Measurements from ENCODE around the gene TMEM30A.

Gene TMEM30A

DNA sequence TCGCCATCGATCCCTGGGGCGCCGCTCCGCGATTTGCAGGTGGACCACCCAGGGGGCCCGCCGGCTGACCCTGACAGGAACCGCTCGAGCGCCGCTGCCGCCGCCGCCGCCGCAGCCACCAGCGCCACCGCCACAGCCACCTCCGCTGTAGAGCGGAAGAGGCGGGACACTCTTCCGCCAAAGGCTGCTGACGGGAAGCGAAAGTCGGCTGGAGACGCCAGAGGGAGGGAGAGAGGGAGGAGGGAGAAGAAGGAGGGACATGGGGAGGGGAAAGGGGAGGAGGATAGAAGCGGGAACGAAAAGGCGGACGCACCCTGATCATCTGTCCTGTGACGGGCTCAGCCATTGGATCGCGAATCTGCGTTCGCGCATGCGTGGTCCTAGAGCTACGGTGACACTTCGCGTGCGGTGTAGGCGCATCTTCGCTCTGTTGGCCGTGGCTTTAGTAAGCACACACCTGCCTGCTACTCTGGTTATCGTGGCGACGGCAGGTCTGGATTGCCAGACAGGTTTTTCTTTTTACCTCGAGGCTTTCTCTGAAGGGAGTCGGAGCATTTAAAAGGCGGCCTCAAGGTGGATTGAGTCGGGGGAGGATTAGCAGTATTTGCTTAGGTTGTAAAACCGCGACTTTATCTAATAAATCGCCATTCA lies at the start of gene TMEM30A:
Gene TMEM30A, minus strand, starts transcription at position 161 of the 651 bp plus-strand sequence. Its CDS starts 154 bp downstream, at position 7.
- peak; percentile 98 to 99 for DNase-seq

- DNase-seq: no peak
These were observed 49.1 kb upstream of the TMEM30A start for GRCh38 chr6:75333676-75334200.

DNA sequence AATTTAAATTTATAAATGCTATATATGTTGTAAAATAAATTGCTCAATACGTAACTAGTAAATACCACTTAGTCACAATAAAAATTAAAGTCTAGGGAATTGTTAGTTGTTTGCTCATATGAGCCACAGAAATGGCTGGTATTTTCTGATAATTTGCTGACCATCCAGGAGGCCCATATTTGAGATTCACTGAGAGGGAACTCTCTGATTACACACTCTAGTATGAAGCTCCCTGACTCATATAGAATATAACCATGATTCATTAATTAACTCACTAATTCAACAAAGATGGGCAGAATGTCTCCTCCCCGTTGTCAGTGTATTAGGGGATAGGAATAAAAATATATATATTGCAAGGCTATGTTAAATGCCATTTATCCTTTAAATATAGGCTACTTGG lies 46.6 kb upstream of the TMEM30A start:
- DNase-seq: no peak

- DNase-seq: no peak
These were observed 45.1 kb upstream of the TMEM30A start for GRCh38 chr6:75329703-75330102.

DNA sequence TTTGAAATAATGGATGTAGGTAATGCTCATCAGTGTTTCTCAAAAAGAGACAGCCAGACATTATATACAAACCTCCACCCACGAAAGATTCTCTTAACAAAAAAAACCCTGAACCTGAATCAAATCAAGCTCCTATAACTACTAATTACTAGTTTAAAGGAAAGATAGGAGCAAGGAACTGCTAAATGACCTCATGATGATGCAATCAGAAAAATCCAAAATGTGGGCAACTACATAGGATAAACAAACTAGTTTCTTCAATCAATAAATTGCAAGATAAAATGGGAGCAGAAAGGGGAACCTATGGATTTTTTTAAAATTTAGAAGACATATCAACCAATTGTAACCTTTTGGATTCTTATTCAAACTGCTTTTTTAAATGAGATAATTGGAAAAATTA lies 43.2 kb upstream of the TMEM30A start:
- no peak for DNase-seq

DNA sequence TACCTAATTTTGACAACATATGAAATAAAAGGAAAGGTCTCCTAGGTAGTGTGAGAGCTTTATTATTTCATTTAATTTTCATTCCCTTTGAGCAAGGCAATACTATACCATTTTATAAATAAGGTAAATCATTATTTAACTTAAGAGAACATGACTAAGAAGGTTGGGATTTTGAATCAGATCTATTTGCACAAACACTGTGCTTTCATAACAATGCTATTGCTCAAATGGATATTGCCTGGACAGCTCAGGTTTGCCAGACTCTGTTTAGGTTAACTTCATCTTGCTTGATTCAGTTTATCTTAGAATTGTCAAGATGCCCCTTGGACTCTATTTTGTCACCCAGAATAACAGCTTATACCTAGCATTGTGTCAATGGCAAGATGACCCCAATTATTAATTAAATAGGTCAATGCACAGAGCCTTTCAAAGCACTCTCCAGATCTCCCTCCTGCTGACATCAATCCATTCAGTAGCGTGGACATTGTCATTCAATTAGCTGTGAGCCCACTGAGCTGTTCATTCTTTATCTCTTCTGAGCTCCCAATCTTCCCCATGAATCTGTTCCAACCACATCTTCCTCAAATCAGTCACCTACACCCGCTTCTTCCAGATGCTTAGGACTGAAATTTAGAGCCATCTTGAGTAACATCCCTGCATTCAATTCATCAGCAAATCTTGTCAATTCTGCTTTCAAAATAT lies 42.1 kb upstream of the TMEM30A start:
- DNase-seq: no peak

- DNase-seq: no peak
These were observed 34.3 kb upstream of the TMEM30A start for GRCh38 chr6:75318900-75319299.

DNA sequence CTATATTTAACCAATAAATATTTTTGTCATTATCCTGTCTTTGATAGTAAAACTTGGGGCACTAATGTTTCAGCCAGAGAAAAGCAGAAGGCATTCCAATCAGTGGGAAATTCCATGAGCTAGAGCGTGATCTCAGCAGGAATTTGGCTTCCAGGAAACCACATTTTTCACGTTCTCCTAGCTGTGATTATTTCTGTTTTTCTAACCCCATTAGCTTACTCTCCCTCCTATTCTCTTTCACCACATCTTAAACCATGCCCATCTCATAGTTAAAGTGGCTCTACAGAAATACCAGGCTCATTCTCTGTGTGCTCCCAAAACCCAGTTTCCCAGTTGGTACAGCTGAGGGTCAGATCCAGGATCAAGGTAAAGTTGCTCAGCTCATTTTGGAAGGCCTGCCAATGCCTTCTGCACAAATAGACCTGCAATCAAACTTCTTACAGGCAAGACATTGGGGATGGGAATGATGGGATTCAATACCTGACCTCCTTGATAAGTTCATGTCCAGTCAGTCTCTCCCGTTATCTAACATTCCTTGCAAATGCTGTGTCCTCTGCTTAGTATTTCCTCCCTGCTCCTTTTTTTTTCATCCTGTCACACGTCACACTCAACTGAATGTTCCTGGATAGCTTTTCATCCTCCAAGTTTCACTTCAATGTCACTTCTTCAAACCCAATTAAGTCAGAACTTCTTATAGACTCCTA lies 33.1 kb upstream of the TMEM30A start:
- no peak for DNase-seq

- DNase-seq: no peak
These were observed 31.4 kb upstream of the TMEM30A start for GRCh38 chr6:75315978-75316377.

DNA sequence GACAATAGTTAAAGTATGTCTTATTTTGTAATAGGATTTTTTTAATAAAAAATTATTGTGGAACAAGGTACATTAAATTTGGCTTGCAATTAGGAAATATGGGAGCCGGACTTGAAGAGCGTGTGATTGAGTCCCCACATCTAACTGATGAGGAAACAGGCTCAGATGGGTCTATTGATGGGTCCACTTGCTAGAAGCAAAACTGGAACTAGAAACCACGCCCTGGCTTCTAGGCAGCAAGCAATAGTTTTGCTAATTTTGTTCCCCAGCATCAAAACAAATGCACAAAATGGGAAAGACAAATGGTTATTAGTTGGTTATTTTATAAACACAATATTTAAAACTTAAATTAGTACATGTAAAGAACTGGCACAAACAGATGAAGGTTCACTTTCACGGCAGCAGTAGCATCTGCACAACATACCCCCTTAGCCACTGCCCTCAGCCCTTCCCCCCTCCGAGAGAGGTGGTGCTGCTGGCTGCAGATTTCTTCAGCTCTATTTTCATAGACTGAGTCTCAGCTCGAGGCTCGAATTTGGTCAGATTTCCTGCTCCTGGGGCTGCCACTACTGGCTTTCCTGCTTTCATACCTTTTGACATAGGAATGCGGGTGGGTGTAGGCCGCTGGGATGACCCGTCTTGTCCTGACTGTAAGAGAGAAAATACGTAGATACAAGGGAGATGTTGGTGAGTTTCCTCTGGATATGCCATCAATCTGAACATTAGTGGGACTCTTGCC lies 23.8 kb upstream of the TMEM30A start:
- no peak for DNase-seq

GRCh38 chr6:75307364-75308004 lies 22.9 kb upstream of the TMEM30A start:
- DNase-seq: no peak

GRCh38 chr6:75306064-75306463 lies 21.5 kb upstream of the TMEM30A start:
- no peak for DNase-seq

GRCh38 chr6:75305573-75305972 lies 21.0 kb upstream of the TMEM30A start:
- no peak for DNase-seq

DNA sequence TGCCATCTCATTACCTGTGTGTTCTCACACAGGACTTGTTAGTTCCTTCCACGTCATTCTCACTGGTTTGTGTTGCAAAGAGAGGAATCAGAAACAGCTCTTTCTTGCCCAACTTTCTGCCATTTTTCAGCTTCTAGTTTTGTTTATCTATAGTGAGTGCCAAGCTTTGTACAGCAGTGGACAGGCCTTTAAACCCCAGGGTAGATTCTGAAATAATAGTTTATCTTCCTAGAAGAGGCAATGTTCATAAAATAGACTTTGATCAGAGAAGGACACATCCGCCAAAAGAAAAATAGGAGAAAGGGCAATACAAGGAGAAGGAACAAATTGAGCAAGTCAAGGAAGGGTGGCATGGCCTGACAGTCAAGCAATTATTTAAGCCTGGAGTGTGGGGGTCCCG lies 17.7 kb upstream of the TMEM30A start:
- no peak for DNase-seq

DNA sequence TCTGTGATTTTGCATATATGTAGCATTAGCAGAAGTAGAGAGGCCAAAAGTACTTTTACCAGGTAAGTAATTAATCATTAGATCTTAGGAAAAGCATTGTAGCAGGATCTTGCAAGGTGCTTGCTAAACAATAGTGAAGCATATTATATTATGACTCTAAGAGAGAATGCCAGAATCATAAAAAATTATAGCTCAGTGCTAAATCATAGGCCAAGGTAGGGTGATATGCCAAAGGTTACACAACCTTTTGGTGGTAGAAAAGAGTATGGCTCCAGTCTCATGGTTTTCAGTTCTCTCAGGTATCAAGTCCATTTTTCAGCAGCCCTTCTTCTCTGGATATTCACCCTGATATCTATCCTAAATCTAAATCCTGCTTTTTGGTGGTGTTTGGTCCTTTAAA lies 16.9 kb upstream of the TMEM30A start:
- DNase-seq: no peak

- DNase-seq: no peak
These were observed 16.5 kb upstream of the TMEM30A start for GRCh38 chr6:75301088-75301487.

DNA sequence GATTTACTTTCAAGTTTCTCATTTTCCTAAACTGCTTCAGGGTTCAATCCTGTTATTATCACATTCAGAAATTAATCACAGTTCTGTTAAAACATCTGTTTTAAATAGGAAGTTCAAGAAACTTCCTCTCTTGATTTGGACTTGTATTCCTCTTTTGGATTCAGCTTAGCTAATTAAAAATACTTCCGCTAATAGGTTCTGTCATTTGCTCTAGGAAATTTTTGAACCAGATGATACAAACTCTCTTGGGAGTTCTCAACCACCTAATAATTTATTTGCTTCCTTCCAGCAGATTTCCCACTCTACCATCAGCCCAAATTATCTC lies 15.9 kb upstream of the TMEM30A start:
- no peak for DNase-seq

- DNase-seq: no peak
These were observed 15.4 kb upstream of the TMEM30A start for GRCh38 chr6:75299801-75300530.

DNA sequence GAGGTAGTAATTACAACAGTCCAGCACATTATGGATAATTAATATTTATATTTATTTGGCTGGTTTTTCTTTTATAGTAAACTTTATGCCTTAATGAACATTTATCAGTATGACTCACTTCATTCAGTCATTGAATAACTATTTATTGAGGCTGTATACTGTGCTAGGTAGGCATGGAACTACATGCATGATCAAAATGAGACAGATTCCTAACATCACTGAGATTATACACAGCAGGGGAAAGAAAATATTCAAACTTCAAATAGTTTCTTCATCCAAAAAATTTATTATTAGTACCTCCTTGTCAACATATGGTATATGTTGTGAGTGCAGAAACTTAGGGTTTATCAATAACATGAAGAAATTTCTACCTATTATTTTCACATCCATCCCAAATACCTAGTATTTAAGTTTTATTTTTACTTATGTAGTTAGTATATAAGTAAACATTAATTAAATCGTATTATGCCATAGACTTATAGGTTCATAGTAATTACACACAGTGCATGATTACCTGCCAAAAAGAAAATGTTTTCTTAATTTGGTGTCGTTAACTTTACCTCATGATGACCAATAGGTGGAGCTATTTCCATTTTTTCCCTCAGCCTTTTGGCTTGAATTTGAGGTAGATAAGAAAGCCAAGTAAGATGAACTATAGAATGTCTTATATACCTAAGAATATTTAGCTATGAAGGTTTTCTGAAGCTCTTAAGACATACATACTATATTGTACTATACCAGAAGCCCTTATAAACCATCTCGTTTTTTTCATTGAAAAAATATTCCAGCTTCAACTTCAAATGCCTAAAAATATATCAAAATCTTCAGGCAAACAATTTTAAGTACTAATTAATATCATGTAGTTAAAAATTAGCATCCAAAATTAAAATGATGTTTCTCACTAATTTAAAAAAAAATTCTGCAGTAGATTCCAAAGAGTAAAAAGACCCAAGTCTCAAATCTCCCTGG lies 12.5 kb upstream of the TMEM30A start:
- DNase-seq: peak; percentile 47 to 69

DNA sequence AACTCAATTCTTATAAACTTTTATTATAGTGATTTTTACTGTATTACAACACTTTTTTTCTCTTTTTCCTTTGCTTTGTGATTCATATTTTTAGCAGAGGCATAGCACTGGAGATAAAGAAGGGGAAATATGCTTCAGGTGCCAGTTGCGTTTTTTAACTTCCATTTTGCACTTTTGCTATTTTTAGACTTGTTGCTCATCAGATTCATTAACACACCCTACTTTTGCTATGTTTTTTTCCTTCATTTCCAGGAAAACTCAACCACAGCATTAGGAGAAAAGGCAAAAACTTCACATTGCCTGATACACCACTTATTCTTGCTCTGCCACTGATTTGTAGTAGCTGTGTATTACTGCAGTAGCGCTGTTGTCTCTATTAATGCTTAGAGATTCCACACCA lies 8.0 kb upstream of the TMEM30A start:
- no peak for DNase-seq

- no peak for DNase-seq
These were observed 7.2 kb upstream of the TMEM30A start for GRCh38 chr6:75291744-75292143.

Data from NCI-H2081 (cell line).